Measurements from ENCODE around the gene FCHSD2. TPM values are rescaled to one million over a fixed set of nuclear protein-coding genes. Genes with fewer than 3 reads are reported as not detected.
"Not testable (repeated sequence)": the region's sequence is repeated elsewhere in the genome, so short reads cannot be mapped to it uniquely, and the experiment has no call there.

Gene FCHSD2
- total RNA-seq, 1 donor from 2014 or later = 7.3 TPM

GRCh38 chr11:72831521-72832300, 310.4 kb downstream of the FCHSD2 start:
- peak; percentile 83 for ATAC-seq

GRCh38 chr11:72829884-72830533, 312.1 kb downstream of the FCHSD2 start:
- ATAC-seq = no peak

GRCh38 chr11:72829178-72829577, 312.9 kb downstream of the FCHSD2 start:
- no peak for ATAC-seq

GRCh38 chr11:72828692-72829101, 313.4 kb downstream of the FCHSD2 start:
- no peak for ATAC-seq

- no peak for ATAC-seq
These were observed 314.0 kb downstream of the FCHSD2 start for GRCh38 chr11:72828081-72828567.

- not testable (repeated sequence) for ATAC-seq
These were observed 314.5 kb downstream of the FCHSD2 start for GRCh38 chr11:72827656-72828055.

- no peak for ATAC-seq
These were observed 315.1 kb downstream of the FCHSD2 start for GRCh38 chr11:72826942-72827480.

GRCh38 chr11:72826191-72826941, 315.8 kb downstream of the FCHSD2 start:
- no peak for ATAC-seq

GRCh38 chr11:72825661-72826060, 316.5 kb downstream of the FCHSD2 start:
- no peak for ATAC-seq

DNA sequence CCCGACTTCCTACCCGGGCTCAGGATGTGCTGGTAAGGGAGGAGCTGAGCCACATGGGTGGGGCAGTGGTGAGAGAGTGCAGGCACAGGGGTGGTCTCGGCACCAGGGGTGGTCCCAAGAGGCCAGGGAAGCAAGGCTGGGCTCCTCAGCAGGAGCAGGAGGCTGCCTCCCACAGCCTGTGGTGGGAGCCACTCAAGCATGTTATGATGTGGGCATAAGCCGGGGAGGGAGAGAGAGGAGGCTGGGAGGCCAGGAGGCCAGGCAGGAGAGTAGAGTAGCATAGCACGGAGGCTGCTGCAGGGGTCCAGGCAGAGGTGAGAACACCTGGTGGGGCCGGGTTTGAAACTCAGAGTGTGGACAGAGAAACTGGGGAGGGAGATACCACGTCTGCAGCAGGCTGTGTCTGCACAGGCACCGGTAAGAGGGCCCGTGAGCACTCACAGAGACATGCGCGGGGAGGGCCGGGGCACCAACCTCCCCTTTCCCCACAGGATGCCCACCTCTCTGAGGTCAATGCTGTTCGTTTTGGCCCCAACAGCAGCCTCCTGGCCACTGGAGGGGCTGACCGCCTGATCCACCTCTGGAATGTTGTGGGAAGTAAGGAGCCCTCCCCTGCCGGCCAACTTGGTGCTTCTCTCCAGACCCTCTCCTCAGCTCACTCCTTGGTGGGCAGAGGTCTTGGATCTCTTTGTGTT, 317.2 kb downstream of the FCHSD2 start:
- no peak for ATAC-seq

DNA sequence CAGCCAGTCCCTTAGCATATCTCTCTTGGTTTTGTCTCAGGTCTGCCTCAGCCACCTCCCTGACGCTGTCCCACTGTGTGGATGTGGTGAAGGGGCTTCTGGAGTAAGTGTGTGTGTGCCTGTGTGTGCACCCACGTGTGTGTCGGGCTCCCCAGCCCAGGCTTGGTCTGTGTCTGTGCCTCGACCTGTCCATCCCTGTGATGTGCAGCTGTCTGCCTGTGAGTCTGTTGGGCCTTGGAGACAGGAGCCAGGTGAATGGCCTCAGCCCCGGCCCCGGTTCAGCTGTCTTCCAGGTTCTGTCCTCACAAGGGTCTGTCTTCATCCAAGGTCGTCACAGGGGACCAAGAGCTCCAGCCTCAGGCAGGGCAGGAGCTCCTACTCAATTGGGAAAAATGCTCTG, 318.1 kb downstream of the FCHSD2 start:
- no peak for ATAC-seq

GRCh38 chr11:72823105-72823804, 318.9 kb downstream of the FCHSD2 start:
- no peak for ATAC-seq

GRCh38 chr11:72821920-72822799, 320.0 kb downstream of the FCHSD2 start:
- ATAC-seq = peak; percentile 85

GRCh38 chr11:72821221-72821919, 320.7 kb downstream of the FCHSD2 start:
- ATAC-seq = peak; percentile 46

DNA sequence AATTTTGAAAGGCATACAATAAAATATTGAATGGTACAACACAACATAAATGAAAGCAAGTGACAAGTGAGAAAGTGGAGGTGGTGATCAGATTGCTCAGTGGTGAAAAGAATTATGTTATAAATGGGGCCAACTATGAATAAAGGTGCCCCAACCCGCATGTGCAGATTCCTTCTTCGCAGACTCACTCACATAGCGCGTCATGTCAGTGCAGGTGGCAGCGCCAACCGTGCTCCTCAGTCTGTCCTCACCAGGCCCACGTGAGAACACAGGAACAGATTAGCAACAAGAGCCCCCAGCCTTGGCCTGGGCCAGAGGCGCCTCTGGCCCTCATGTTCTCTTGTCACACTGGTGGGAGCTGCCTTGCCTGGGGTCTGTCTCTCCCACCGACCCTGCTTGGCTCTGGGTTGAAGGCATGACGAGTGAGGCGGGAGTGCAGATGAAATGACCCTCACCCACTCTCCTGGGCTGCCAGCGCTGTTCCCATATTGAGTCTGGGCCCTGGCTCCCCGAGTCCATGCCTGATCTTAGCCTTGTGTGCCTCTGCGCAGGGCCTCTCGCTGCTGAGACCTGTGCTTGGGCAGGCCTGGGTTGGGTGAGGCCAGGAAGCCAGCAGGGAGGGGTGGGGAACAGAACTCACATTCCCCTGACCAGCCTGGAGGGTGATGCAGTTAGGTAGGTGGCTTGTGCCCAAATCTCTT, 321.5 kb downstream of the FCHSD2 start:
- ATAC-seq = peak; percentile 67

DNA sequence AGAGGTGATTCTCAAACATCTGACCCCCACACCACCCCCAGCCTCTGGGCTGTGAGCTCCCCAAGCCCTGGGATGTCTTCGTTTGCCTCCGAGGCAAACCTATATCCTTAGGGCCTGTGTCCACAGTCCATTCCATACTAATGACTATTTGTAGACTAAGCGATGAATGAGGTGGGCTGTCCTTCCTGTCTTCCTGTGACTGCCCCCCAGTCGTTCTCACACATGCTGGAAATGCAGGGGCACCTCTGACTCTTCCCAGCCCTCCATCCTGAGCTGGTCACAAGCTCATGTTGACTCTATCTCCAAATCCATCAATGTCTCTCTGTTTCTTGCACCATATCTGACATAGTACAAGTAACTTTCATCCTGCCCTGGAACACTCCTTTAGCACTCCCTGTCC, 323.1 kb downstream of the FCHSD2 start:
- ATAC-seq = no peak

DNA sequence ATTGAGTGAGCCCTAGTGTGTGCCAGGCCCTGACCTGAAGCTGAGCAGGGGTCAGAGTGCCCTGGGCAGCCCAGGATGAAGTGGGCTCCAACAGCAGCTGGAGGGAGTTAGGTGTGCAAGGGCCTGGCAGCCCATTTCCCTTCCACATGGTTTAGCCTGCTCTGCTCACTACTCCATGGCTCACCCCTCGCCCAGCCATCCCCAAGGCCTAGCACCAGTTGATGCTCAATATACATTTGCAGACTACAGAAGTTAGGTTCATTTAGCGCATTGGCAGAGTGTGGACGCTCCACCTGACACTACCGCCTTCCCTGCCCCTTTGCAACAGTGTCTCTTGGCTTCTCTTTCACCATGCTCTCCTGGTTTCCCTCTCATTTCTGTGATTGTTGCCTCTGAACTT, 324.2 kb downstream of the FCHSD2 start:
- ATAC-seq = no peak

- ATAC-seq = no peak
These were observed 325.6 kb downstream of the FCHSD2 start for GRCh38 chr11:72816404-72816990.

GRCh38 chr11:72815110-72815618, 327.0 kb downstream of the FCHSD2 start:
- peak; percentile 0 for ATAC-seq
